GOT3 (cell line): ENCODE measurements around the gene PGAM5.

ENCODE experiments used
- DNase-seq: peaks from one replicate; lab custom pipeline; 2025; ENCODE audit warnings: mixed read lengths; lab: John Stamatoyannopoulos, UW

PGAM5 gene

DNA sequence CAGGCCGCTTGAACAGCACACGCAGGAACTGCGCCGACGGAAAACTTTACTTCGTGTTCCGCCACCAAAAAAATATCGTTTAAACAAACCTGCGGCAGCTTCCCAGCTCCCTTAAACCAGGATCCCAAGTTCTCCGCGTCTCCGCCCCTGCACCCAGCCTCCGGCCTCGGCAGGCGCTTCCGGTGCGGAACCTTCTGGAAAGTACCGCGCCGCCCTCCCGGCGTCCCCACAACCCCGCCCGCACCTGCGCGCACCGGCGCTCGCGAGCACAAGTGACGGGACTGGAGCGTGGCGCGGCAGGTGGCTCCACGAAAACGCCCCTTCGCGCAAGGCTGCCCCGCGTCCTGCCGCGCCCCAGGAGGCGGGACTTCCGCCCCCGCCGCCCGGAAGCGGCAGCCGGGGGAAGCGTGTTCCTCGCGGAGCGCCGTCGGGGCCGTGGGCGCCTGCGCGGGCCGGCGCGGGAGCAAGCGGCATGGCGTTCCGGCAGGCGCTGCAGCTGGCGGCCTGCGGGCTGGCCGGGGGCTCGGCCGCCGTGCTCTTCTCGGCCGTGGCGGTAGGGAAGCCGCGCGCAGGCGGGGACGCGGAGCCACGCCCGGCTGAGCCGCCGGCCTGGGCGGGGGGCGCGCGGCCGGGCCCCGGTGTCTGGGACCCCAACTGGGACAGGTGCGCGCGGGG, at the start of gene PGAM5:
Gene PGAM5 (plus strand): TSS at position 438 of the 675 bp plus-strand sequence. CDS start 35 bp downstream, at position 473.
- DNase-seq: peak; percentile 25

GRCh38 chr12:132660996-132661395, 49.6 kb upstream of the PGAM5 start:
- DNase-seq: no peak

DNA sequence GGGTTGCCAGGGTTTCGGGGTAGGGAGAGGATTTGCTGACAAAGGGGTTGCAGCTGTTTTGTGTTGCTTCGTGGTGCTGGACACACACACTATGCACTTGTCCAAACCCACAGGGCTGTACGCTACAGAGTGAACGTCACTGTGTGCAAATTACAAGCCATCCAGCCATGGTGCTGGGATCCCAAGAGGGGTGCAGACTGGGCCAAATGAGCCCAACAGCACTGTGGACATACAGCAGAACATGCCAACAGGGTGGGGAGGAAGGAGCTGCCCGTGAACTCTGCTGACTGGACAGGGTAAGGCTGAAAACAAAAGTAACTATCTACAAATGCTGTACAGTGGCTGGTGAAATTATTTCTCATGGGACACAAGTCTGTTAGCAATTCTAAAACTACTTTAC, 48.7 kb upstream of the PGAM5 start:
- DNase-seq: no peak

- no peak for DNase-seq
Observed at GRCh38 chr12:132662901-132663755, 47.5 kb upstream of the PGAM5 start.

DNA sequence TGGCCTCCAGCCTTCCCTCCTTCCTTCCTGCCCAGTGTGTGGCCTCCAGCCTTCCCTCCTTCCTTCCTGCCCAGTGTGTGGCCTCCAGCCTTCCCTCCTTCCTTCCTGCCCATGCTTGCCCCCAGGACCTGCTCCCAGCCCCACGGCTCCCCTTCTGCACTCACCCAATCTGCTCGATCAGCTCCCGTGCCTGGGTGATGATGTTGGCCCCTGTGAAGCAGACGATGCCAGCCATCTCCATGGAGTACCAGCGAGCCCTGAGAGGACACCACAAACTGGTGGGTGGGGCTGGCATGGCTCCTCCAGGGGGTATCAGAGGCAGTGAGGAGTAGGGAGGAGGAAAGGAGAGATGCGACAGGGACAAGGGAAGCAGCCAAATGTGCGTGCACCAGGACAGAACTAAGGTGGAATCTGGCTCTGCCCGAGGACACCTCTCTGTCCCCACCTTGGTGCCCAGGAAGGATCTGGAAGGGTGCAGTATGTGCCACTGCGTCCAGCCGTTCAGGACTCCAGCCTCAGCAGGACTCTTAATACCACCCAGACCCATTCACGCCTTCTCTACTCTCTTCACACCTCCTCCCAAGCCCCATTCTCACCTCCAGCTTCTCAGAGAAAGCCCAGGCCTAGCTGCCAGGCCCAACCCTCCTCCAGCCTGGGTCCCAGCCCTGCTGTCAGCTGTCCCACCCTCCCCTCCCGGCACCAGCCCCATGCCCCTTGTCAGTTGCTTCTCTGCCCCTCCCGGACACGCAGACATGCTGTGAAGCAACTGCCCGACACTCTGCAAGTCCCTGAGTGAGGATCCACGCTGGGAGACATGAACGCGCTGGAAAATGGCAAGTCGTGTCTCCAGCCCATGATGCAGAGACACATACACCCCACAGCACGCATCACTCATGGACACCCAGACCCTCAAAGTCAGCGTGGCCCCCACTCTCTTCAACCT, 46.2 kb upstream of the PGAM5 start:
- DNase-seq: no peak

DNA sequence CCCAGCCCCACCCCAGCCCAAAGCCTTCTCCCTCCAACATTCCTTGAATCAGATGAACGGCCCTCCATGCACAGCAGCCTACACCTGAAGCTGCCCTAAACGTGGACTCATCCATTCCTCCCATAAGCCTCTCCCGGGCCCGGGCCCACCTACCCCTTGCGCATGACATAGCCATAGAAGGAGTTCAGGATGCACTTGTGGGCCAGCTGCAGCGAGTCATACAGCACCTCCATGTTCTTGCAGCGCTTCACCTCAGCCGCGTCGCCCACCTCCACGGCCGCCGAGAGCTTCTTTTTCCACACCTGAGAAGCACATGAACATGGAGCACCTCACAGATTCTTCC, 45.5 kb upstream of the PGAM5 start:
- no peak for DNase-seq

GRCh38 chr12:132665794-132666193, 44.8 kb upstream of the PGAM5 start:
- DNase-seq: no peak

DNA sequence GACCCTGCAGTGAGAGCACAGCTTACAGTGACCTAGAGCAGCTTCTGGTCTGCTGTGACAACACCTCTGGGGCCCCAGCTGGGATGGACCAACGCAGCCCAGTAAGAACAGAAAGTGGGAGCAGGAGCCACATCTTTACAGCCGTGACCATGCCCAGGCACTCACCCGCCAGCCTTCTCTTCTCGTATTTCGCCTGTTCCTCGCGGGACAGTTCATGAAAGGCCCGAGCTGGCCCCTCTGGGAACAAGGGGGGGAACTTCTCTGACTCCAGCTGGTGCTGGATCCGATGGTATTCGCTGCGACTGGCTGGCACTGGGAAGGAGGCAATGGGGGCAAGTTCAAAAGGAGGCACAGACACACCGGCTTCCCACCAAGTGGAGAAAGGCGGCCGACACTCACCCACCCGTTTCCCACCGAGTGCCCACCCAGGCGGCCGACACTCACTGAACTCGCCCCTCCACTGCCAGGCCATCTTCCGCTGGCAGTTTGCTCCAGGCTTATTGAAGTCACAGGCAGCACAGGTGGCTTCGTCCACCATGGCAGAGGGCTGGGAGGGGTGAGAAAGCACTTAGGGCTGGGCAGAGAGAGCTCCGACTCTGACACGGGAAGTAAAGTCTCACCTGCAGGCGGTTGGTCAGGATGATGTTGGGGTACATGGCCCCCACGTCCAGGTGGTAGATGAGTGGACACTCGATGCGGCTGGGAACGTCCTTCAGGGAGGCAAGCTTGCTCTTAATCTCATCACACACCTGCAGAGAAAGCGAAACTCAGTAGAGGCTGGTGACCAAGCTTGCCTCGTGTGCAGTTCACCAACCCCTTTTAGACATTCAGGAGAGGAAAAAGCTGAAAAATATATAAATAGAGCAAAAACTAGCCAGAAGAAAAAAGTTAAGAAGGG, 42.2 kb upstream of the PGAM5 start:
- no peak for DNase-seq

GRCh38 chr12:132669166-132669879, 41.3 kb upstream of the PGAM5 start:
- no peak for DNase-seq

DNA sequence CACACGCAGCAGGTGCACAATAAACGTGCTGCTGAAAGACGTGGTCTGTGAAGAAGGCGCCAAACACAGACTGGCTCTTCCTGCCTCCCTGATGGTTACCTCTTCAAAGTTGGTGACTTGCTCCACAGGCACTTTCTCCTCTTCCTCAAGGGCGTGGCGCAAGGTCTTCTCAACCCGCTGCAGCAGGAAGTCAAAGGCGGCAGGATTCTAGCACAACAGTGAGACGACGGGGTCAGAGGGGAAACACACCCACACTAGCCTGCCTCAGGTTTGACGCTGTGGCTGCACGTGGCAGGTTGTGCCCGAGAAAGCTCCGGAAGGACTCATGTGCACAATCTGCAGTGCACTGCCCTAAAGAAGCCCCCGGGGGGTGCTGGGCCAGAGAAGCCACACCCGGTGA, 38.5 kb upstream of the PGAM5 start:
- no peak for DNase-seq

DNA sequence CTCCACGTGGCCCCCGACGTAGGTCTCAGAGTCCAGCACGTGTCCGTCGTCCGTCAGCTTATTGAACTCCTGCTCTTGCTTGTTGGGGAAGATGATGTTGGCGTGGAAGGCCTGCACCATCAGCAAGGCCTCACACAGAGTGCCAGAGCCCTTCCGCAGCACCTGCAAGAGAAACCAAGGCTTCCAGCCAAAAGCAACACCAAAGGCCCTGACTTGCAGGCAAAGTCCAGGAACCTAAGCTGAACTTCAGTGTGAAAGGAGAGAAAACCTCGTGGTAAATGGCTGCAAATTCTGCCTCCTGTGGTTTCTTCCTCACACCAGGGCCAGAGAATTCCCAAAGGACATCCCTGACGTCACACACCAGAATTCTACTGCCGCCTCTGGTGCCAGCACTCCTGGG, 38.0 kb upstream of the PGAM5 start:
- DNase-seq: no peak

GRCh38 chr12:132673288-132674179, 37.1 kb upstream of the PGAM5 start:
- no peak for DNase-seq

GRCh38 chr12:132674561-132674960, 36.1 kb upstream of the PGAM5 start:
- DNase-seq: no peak

DNA sequence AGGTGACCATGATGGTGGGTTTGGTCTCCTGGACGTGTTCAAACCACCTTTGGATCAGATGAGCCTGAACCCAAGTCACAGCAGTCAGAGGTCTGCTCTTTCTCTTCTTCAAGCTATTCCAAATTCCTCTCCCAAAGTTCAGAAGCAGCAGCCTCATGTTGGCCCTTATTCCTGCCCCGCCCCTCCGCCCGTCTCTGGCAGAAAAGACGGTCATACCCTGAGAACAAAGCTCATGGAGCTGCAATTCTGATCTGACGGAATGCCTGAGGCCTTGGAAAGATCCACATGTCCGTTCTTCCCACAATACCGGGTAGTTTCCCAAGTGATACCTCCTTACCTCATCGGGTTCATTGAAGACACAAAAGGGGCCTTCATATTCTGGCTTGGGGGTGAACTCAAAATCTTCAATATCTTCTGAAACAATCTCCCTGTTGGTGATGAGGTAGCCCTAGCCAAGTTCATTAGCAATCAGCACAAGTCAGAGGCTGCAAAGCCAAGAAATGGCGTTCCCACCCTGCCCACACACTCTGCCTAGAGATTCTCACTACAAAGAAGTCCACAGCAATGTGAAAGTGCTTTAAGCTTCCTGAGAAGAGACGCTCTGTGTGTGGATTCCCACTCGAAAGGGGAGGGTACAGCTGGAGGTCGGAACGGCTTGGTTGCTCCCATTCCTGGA, 34.7 kb upstream of the PGAM5 start:
- no peak for DNase-seq

GRCh38 chr12:132677492-132677891, 33.1 kb upstream of the PGAM5 start:
- no peak for DNase-seq

DNA sequence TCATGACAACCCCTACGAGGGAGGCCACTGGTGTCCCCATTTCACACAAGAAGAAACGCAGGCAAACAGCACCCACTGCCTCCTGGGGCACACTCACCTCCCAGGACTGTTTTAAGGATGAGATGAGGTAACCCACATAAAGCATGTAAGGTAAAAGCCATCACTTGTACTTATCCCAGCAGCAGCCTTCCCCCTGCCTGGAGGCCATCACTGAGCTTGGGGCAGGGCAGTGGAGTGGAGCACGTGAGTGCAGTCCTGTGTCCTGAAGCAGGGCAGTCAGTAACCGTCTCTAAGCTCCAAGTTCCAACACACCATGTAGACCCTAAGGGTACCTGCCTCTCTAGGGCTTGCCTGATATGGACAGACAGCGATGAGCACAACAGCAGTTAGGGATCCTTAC, 25.2 kb upstream of the PGAM5 start:
- DNase-seq: no peak

GRCh38 chr12:132686825-132687210, 23.8 kb upstream of the PGAM5 start:
- no peak for DNase-seq

DNA sequence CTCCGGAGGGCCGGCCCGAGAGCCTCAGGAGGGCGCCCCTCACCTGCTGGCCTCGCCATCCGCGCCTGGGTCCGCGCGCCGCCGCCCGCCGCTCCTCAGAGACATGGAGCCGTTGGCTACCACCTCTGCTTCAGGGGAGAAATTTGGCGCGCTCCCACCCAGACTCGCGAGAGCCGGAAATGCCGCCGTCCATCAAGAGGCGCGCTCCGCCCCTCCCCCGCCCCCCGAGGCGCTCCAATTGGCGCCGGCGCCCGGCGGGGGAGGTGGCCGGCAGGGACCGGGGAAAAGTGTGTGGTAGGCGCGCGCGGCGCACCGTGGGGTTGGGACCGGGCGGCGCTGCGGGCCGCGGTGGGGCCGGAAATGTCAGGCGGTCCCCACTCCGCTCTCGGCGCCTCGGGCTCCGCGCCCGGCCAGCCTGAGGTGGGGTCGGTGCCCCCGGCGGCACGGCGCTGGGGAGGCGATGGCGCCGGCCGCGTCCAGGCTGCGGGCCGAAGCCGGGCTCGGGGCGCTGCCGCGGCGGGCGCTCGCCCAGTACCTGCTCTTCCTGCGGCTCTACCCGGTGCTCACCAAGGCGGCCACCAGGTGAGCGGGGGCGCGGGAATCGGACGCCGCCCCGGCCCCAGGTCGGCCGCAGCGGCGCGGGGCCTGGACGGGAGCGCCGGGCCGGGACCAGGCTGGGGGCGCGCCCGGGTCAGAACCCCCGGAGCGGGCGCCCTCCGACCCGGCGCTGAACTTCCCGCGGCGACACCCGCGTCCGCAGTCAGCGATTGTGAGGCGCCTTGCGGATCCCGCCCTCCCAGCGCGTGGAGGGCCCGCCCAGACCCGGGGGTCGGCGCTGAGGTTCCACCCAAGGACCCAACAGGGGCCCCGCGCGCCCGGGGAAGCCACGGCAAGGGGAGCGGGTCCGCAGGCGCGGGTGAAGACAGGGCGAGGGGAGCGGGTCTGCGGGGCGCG, 23.2 kb upstream of the PGAM5 start, which contains the start of the genes POLE and PXMP2:
Gene POLE (minus strand): TSS at position 132 of the 954 bp plus-strand sequence. CDS start 27 bp downstream, at position 105.
Gene PXMP2 (plus strand): TSS at position 377 of the 954 bp plus-strand sequence. CDS start 84 bp downstream, at position 461.
- peak; percentile 79 for DNase-seq
